SK-N-MC (cell line): ENCODE results near the gene ERBB4.

ENCODE experiments used
- EZH2 ChIP-seq: fragments of 200-600 bp; sonication (generic); IDR thresholded peaks from one replicate; pipeline ENCODE4 v1.6.1; 2017; ENCODE audit warnings: antibody characterized with exemption
- FOXP2 ChIP-seq: optimal IDR thresholded peaks from 2 replicates; pipeline ENCODE3; 2011; ENCODE audit warnings: mild to moderate bottlenecking, moderate library complexity; ENCODE audit not compliant: insufficient read depth; ENCODE audit errors: extremely low read length, control extremely low read depth
- POLR2AphosphoS5 ChIP-seq: IDR thresholded peaks from 2 replicates; pipeline ENCODE4 v1.6.1; 2012; ENCODE audit warnings: mild to moderate bottlenecking, low read depth, low read length, borderline replicate concordance

GRCh38 chr2:211405036-211405435, 1133.6 kb downstream of the ERBB4 start:
- TF ChIP-seq POLR2AphosphoS5 (no peak), FOXP2 (no peak), EZH2 (no peak)
